ENCODE data around the gene KIRREL1.

KIRREL1 gene

DNA sequence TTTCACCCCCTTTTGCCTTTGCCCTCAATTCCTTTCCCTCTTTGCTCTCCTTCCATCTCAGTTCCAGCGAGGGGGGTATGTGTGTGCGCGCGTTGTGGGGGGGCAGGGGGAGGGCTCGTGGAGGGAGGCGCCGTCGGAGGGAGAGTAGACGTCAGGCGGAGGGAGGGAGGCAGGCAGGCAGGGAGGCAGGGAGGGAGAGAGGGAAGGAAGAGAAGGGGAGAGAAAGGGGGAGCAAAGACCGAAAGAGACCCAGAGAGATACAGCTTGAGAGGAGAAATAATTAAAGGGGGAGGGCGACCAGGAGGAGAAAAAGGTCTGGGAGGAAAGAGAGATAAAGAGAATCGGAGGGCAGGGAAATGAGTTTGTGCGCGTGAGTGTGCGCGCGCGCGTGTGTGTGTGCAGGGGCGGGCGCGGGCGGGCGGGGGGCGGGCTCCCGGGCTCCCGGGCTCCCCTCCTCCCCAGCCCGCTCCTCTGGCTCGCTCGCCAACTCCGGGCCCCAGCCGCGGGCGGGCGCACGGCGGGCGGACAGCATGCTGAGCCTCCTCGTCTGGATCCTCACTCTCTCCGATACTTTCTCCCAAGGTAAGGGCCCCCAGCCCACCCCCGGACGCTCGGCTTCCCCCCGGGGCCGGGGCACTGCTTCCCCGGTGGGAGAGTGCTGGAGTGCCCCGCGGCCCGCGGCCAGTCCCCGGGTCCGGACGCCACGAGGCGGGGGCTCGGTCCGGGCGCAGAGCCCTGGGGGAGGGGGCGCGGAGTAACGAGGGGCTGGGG, at the start of gene KIRREL1:
TSS of gene KIRREL1 (plus strand) at position 499 of the 771 bp plus-strand sequence. CDS start at position 531, 32 bp downstream.
- peak; percentile 76 for DNase-seq

DNA sequence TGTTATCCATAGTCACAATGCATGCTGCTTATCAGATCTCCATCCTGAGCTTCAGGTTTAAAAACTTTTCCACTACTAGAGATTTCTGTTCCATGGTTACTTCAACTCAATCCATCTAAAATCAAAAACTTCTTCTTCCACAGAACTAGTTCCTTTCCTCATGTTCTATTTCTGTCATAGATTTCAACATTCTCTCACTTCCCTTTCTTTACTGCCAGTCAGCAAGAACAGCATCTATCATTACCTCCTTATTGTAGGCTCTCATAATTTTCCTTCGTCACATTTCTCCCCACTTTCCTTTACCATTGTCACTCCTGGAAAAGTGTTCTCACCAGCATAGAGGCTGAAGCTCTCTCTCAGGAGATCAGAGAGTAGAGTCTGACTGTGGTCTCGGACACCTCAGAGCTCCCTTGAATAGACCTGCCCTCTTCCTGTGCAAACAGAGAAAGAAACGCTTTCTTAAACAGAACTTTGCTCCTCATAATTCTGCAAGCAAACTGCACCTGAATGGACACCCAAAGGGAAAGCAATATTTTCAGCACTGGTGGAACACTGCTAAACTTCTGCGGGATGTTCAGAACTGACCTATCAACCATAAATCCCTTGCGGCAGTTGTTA, 48.7 kb upstream of the KIRREL1 start:
- no peak for DNase-seq

DNA sequence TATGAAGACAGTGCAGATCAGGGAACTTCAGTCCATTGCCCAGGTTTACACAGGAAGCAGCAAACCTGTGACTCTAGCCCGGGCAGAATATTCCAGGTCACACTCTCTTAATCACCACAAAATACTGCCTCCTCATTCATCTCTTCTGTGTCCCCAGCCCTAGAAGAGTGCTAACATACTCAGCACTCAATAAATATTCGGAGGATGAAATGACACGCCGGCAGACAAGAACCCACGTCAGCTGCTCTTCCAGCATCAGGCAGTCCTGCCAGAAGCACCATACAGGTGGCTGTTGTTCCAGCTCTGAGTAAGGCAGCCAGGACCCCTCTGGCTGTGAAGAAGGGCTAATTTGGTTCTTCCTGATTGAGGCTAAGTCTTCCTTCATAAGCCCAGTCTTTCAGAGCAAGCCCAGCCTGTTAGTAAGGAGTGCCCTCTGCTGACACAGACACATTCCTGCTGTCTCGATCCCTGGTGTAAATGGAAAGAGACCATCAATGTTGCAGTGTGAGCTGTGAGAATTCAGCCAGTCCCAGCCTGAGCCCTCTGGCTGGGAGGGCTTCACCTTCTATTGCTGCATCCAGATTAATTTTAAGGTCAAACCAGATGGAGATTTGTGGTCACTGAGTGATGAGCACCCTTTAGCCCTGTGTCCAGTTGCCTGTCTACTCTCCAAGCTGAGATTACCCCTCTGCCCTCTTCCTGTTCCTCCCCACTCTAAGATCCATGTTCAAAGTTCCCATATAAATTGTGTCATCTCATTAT, 45.0 kb upstream of the KIRREL1 start:
- peak; percentile 42 for DNase-seq

DNA sequence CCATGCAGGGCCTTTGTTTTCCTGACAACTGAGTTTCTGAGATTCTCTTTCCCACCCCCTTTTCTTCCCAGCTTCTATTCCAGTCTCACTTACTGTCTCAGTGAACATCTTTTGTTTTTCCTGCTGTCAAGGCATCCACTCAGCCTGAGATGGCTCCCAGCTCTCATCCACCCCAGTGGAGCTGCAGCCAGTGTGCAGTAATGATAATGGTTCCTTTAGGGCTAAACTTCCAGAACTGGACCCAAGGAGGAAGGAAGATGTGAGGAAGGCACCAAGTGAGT, 44.4 kb upstream of the KIRREL1 start:
- no peak for DNase-seq

DNA sequence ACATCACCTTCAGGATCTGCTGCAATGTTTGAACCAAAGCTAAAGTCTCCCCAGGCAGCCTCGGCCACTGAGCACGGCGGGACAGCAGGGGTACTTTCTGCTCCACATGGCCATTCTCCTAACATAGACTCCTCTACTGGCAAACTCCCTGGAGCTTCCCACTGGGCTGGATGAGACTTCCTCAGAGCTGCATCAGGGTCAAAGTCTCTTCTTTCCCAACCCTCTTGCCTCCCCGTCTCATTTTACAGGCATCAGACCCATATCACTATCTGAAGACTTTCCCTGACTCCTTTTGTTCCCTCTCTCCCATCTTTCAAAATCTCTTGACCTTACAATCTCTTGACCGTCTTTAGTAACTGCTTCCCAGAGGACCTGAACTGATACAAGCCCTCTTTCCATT, 42.2 kb upstream of the KIRREL1 start:
- no peak for DNase-seq

DNA sequence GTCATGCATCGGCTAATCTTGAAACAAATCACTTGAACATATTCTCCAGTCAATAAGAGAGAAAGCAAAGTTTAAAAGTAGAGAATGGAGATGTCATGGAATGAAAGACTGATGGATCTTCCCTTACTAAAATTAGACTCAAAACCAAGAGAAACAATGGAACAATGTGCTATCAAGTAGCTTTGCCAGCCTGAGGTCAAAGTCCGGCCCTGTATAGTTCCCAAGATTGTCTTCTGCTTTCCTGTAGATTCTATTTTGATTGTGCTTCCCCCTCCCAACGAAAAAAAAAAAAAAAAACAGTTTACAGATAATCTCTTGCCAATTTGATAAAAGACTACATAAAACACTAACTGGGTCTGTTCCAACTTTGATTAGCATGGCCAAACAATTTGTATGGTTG, 40.8 kb upstream of the KIRREL1 start:
- DNase-seq, result no peak

DNA sequence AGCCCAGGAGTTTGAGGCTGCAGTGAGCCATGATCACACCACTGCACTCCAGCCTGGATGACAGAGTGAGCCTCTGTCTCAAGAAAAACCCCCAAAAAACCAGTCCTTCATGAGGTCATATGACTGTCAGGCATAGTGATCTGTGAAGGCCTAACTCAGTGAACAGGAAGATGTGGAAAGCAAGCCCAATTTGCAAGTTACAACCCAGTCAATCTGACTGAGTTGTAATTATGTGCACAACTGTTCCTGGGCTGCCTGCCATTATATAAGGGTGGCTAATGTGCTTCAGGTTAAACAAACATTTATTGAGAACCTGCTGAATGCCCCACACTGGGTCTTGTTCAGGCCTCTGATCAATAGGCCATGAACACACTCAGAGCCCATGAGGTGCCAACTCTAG, 38.2 kb upstream of the KIRREL1 start:
- DNase-seq, result no peak

DNA sequence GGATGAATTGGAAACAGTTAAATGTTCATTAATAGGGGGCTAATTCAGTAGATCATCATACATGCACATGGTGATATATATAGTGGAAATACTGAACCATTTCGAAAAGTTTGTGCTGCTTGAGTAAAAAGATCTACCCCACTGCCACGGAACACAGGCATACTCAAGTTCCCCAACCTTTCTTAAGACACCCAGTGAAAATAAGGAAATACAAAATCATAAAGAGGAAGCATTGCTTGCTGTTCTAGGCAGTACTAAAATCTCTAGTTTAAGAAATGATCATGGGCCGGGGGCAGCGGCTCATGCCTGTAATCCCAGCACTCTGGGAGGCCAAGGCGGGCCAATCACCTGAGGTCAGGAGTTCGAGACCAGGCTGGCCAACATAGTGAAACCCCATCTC, 37.6 kb upstream of the KIRREL1 start:
- no peak for DNase-seq

DNA sequence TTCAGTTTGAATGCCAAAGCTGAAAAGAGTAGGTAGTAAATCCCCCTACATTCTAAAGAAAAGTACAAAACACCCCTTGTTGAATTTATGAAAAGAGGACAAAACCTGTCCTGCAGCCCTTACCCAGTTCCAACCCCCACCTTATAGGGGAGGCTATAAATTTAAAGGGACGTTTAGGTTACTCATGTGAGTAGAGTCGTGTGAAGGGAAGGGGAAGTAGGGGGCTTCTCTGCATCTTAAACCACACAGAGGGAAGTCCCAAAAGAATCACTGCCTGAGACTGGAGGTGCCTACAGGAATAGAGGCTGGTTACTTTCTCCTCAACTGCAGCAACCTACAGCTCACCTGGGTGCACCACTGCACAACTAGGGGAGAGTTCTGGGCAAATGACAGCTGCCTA, 36.7 kb upstream of the KIRREL1 start:
- DNase-seq, result no peak

DNA sequence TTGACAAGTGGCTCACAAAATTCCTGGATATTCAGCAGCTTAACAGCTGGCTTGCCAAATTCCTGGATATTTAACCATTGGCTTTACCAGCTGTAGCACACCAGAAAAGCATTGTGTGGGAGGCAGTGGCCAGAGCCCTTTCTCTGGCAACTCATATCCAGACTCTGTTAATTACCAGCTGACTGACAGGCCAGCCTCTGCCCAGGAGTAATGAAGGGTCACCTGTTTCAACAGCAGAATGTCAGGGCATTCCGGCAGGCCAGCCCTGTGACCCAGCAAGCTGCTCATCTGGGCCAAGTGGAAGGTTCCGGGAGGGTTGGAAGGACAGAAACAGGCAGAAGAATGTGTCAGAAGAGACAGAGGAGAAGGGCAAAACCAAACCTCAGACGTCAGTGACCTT, 35.2 kb upstream of the KIRREL1 start:
- DNase-seq, result no peak

DNA sequence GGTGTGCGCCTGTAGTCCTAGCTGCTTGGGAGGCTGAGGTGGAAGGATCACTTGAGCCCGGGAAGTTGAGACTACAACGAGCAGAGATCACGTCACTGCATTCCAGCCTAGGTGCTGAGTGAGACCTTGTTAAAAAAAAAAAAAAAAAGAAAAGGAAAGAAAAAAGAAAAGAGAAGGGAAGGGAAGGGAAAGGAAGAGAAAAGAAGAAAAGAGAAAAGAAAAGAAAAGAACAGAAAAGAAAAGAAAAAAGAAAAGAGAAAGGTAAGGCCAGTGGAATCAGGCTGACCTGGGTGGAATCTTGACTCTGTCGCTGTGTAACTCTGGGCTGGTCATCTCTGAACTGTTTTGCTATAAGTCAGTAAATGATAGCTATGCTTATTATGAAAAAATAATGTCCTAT, 33.7 kb upstream of the KIRREL1 start:
- no peak for DNase-seq

DNA sequence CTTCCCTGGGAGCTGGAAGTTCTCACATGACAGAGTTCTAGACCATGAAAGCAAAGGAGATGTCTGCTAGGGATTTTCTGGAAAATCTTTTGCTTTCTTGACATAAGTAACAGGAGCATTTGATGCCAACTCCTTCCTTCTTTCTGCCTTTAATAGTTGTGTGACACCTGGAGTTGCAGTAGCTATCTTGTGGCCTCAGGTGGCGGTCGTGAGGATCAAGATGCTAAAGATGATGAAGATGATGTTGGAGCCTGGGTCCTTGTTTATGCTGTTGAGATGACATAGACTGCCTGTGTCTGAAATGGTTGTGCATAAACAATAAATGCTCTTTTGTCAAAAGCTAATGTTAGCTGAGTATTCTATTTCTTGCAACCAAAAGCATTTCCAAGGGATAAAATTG, 32.7 kb upstream of the KIRREL1 start:
- DNase-seq, result no peak

DNA sequence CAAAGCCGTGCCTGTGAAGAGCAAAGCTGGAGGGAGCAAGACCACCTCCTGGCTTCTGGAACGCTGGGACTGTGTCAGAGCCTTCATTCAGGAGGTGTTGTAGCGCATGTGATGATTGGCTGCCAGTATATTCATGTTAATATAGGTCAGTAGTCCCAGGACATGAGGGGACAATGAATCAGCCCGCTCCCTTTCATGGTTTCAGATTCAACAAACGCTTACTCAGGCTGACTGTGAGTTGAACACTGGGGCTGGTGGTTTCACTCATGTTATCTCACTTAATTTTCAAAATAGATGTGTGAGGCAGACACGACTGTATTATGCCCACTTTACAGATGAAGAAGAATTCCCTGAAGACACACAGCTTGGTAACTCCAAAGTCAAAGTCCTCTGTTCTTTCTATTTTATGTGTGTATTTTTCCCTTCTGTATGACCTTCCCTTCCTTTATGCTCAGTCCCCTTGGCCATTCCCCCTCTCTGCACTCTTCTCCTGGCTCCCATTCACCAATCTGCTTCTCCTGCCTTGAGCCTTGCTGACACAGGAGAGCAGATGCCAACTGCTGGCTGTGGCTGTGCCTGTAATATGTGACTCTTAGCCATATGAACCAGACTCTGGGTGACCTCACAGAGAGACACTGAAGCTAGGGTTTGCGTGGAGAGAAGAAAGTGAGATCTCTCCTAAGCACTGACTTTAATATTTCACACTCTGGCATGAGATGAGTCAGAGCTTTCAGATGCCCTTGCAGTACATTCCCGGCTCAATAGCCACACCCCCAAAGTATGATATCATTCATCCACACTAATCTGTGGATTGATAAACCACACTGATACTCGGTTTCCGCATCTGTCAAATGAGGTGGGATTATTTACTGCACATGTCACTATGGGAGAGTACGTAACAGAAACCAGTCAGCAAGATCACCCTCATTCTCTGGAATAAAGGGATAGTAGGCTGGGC, 31.4 kb upstream of the KIRREL1 start:
- peak; percentile 68 for DNase-seq

DNA sequence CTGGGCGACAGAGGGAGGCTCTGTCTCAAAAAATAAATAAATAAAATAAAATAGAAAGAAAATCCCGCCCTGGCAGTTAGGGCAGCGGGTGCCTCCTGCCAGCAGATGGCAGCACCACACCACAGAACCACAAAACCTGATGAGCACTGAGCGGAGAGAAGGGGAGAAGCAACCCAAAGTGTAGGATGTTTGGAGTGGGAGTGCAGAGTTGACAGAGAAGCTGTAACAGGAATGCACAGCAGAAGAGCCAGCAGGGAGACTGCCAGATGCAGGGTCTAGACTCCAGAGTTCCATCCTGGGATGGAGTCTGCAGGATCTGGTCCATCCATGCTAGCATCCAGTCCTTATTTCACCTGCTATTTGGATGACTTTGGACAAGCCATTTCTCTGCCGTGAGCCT, 29.7 kb upstream of the KIRREL1 start:
- peak; percentile 75 for DNase-seq

DNA sequence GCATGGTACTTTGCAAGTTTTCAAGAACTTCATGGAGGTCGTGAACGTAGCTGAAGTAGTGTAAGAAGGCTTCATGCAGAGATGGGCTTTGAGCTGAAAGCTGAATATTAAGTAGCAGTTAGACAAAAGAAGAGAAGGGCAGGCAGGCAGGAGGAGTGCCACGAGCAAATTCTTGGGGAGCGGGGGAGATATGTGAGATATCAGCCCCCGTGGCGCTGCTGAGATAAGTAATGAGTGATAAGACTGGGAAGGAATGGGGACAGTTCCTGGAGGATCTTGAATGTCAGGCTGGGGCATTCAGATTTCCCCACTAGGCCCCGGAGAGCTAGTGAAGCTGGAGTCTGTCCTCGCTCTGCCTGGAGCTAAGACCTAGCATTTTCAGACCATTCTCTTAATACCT, 27.9 kb upstream of the KIRREL1 start:
- no peak for DNase-seq

DNA sequence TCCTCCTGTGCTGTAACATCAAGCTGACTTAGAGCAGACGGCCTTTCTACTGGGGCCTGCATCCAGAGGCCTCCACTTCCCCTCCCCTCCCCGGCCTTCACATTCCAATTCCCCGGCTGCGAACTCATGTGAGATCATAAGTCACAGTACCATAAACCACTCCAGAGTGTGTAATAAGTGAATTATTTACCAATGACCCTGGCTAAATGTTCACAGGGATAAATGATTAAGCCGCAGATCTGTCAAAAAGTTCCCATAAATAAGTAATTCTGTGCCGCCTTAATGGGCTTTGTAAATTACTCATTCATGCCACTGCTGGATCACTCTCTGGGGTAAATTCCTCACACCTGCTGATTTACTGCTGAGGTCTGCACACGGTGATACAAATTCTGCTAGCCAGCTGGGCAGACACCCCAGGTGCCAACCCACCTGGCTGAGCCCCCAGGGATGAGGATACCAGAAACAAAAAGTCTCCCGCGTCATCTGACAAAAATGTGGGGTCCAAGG, 27.4 kb upstream of the KIRREL1 start:
- peak; percentile 81 for DNase-seq

DNA sequence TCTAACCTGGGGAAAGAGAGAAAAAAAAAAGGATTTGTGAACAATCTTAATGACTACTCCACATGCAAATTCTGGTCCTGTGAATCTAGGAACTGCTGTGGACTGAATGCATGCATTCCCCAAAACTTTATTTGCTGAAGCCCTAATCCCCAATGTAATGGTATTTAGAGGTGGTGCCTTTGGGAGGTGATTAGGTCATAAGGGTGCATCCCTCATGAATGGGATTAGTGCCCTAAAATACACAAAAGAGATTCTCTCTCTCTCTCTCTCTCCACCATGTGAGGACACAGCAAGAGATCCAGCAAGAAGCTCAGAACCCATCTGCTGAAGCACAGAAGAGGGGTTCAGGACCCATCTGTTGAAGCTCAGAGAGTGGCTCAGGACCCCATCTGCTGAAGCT, 26.2 kb upstream of the KIRREL1 start:
- DNase-seq, result no peak

DNA sequence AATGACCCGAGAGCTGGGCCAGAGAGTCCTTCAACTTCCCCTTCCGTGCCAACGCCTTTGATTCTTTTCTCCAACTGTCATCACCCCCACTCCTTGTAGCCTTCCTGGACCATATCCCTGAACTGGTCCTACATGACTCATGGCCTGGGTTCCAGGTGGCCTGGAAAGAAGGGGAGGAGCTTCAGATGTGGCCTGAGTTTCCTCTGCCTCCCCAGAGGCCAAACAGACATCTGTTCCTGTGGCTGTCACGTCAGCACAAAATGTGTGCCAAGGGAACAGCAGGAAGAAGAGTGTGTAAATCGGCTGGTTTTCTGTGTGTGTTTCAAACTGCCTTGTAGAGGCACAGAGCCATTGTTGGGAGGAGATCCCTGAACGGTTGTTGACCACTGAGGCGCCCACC, 24.9 kb upstream of the KIRREL1 start:
- DNase-seq, result peak; percentile 84

DNA sequence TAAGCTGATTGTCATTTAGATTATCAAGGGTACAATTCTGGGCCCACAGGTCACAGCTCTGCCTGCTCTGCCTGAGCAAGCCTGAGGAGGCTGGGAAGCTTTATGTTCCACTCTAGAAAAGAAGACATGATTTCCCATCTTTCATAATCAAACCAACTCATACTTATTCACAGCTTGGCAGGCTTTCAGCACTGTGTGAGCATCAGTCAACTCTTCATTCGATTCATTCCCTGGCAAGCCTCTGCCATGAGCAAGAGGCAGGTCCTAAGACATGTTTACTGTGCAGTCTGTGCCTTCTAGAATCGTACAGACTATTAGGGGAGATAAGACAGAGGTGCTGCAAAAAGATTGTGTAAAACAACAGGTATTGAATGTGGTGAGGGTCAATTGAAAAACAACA, 24.5 kb upstream of the KIRREL1 start:
- peak; percentile 94 for DNase-seq

DNA sequence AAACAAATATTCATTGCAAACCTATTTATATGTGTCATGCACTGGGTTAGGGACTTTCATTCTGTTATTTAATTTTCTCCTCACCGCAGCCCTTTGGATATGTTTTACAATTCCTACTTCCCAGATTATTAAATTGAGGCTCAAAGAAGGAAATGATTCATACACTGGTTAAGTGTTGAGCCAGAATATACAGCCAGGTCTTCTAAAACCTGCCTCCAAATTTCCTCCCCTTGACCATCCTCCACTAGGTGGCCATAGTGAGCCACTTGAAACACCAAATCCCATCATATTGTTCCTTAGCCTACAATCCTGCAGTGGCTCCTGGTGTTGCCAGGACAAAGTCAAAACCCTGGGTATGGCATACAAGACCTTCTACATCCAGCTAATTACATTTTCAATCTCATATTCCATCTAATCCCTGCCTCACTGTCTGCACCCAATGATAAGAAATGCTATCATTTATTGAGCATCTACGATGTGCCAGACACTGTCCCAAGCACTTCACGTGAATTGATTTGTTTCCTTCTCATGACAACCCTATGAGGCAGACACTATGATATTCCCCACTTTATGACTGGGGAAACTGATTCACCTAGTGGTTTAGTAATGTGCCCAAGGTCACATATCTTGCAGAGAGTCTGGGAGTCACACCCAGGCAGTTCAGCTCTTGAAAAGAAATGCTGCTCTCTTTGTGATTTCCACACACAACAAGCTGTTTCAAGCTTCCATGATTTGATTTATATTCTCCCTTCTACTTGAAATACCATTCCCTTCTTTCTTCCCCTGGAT, 23.6 kb upstream of the KIRREL1 start:
- peak; percentile 88 for DNase-seq

DNA sequence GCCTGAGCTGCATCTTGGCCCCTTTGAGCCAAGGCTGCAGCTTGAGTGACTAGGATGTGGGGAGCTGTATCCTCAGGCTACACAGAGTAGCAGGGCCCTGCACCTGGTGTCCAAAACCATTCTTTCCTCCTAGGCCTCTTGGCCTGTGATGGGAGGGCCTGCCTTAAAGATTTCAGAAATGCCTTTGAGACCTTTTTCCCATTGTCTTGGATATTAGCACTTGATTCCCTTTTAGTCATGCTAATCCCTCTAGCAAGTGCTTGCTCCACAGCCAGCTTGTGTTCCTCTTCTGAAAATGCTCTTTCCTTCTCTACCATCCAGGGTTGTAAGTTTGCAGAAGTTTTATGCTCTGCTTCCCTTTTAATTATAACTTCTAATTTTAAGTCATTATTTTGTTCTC, 21.7 kb upstream of the KIRREL1 start:
- DNase-seq, result no peak

Data from fibroblast of upper back skin (primary cell).